Measurements from ENCODE around the gene SERTAD1. TPM values are rescaled to one million over a fixed set of nuclear protein-coding genes. Genes with fewer than 3 reads are reported as not detected.
A peak's percentile ranks its signal among the peaks of the same experiment; 100 is the strongest.

The SERTAD1 gene
- 14.2 TPM for total RNA-seq

GRCh38 chr19:40425450-40426287 lies at the start of gene SERTAD1:
SERTAD1 (minus strand) TSS chr19:40425992; CDS start chr19:40423546, 2,446 bp downstream.
- H3K9me3 ChIP-seq, result no peaks in the 10 kb centered on the region
- H3K4me3 ChIP-seq, result peak within 1 kb of the TSS; percentile 63 to 87
- H3K4me1 ChIP-seq, result peaks cover 47% of the 10 kb centered on the region
- peak within 1 kb of the TSS; percentile 99 for H3K27ac ChIP-seq
- intact Hi-C loops (cut with DNase I), result no loop called here
- peaks cover 0 to 10% of the 10 kb centered on the region in 2 donors for H3K36me3 ChIP-seq
- no peaks in the 10 kb centered on the region for H3K27me3 ChIP-seq
- TF ChIP-seq POLR2A (IDR thresholded peaks at IDR 0.05), result peak; percentile 78 to 98
- peak; percentile 97 to 100 for TF ChIP-seq POLR2AphosphoS5 (IDR thresholded peaks at IDR 0.05; ENCODE audit: insufficient read depth in 1 of 2, low read depth in 1 of 2)
- TF ChIP-seq, protein P1, sequence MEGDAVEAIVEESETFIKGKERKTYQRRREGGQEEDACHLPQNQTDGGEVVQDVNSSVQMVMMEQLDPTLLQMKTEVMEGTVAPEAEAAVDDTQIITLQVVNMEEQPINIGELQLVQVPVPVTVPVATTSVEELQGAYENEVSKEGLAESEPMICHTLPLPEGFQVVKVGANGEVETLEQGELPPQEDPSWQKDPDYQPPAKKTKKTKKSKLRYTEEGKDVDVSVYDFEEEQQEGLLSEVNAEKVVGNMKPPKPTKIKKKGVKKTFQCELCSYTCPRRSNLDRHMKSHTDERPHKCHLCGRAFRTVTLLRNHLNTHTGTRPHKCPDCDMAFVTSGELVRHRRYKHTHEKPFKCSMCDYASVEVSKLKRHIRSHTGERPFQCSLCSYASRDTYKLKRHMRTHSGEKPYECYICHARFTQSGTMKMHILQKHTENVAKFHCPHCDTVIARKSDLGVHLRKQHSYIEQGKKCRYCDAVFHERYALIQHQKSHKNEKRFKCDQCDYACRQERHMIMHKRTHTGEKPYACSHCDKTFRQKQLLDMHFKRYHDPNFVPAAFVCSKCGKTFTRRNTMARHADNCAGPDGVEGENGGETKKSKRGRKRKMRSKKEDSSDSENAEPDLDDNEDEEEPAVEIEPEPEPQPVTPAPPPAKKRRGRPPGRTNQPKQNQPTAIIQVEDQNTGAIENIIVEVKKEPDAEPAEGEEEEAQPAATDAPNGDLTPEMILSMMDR (IDR thresholded peaks at IDR 0.05), result peak; percentile 53 to 99 (median 65)
- peak; percentile 99 to 100 for DNase-seq (ENCODE audit: extremely low spot score in 2 of 2)

GRCh38 chr19:40474737-40475136 lies 48.9 kb upstream of the SERTAD1 start:
- Histone ChIP-seq H3K4me3 (no peak overlapping the region), H3K36me3 (no peaks in the 10 kb centered on the region), H3K4me1 (no peaks in the 10 kb centered on the region), H3K9me3 (no peaks in the 10 kb centered on the region), H3K27ac (no peak overlapping the region), H3K27me3 (no peaks in the 10 kb centered on the region)
- TF ChIP-seq POLR2AphosphoS5 (IDR thresholded peaks at IDR 0.05; ENCODE audit: insufficient read depth in 1 of 2, low read depth in 1 of 2) (no peak), POLR2A (IDR thresholded peaks at IDR 0.05) (no peak)
- TF ChIP-seq, protein P1 (IDR thresholded peaks at IDR 0.05), result no peak
- intact Hi-C loops (cut with DNase I), result no loop called here
- DNase-seq (ENCODE audit: extremely low spot score in 2 of 2), result no peak

DNA sequence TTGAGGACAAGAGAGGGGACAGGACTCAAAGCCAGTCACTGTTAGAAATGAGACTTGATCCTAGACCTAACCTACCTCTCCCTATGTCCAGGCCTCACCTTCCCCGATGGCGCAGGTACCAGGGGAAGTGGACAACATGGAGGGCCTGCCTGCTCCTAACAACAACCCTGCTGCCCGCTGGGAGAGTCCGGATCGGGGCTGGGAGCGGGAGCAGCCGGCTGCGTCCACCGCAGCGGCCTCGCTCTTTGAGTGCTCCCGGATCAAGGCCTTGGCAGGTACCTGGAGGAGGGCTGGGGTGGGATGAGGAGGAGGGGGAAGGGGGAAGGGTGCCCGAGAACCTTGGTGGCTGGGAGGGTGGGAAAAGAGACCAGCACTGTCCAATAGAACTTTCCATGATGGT lies 46.7 kb upstream of the SERTAD1 start:
- H3K4me3 ChIP-seq, result no peak overlapping the region
- H3K9me3 ChIP-seq, result no peaks in the 10 kb centered on the region
- no peak for DNase-seq (ENCODE audit: extremely low spot score in 2 of 2)
- peaks cover 2% of the 10 kb centered on the region for H3K4me1 ChIP-seq
- no peaks in the 10 kb centered on the region for H3K27me3 ChIP-seq
- no peak overlapping the region for H3K27ac ChIP-seq
- intact Hi-C loops (cut with DNase I), result no loop called here
- no peak for TF ChIP-seq POLR2A (IDR thresholded peaks at IDR 0.05)
- TF ChIP-seq POLR2AphosphoS5 (IDR thresholded peaks at IDR 0.05; ENCODE audit: insufficient read depth in 1 of 2, low read depth in 1 of 2), result no peak
- TF ChIP-seq, protein P1 (IDR thresholded peaks at IDR 0.05), result no peak
- no peaks in the 10 kb centered on the region for H3K36me3 ChIP-seq

DNA sequence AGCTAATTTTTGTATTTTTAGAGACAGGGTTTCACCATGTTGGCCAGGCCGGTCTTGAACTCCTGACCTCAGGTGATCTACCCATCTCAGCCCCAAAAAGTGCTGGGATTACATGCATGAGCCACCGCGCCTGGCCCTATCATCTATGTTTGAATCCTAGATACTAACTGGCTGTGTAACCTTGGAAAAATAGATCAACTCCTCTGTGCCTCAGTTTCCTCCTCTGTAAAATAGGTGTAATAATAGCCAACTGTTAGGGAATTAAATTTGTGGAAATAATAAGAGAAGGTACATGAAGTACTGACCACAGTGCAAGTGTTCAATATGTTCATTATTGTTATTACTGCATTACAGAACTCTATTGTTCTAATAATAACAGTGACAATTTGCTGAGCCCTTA lies 45.3 kb upstream of the SERTAD1 start:
- Histone ChIP-seq H3K27me3 (no peaks in the 10 kb centered on the region), H3K36me3 (no peaks in the 10 kb centered on the region), H3K4me3 (no peak overlapping the region), H3K4me1 (peaks cover 13% of the 10 kb centered on the region), H3K9me3 (no peaks in the 10 kb centered on the region), H3K27ac (no peak overlapping the region)
- no peak for DNase-seq (ENCODE audit: extremely low spot score in 2 of 2)
- TF ChIP-seq, protein P1 (IDR thresholded peaks at IDR 0.05), result no peak
- no peak for TF ChIP-seq POLR2A (IDR thresholded peaks at IDR 0.05)
- no peak for TF ChIP-seq POLR2AphosphoS5 (IDR thresholded peaks at IDR 0.05; ENCODE audit: insufficient read depth in 1 of 2, low read depth in 1 of 2)
- intact Hi-C loops (cut with DNase I), result no loop called here

GRCh38 chr19:40469011-40469410 lies 43.2 kb upstream of the SERTAD1 start:
- no peaks in the 10 kb centered on the region for H3K27me3 ChIP-seq
- H3K4me3 ChIP-seq, result no peak overlapping the region
- TF ChIP-seq, protein P1 (IDR thresholded peaks at IDR 0.05), result no peak
- no peak for TF ChIP-seq POLR2AphosphoS5 (IDR thresholded peaks at IDR 0.05; ENCODE audit: insufficient read depth in 1 of 2, low read depth in 1 of 2)
- no peak for TF ChIP-seq POLR2A (IDR thresholded peaks at IDR 0.05)
- intact Hi-C loops (cut with DNase I), result loop anchor here (10.0 kb wide), 1 partner anchor 166 kb away; no protein-coding TSS in a partner anchor
- no peaks in the 10 kb centered on the region for H3K36me3 ChIP-seq
- peaks cover 26% of the 10 kb centered on the region for H3K4me1 ChIP-seq
- H3K27ac ChIP-seq, result no peak overlapping the region
- no peak for DNase-seq (ENCODE audit: extremely low spot score in 2 of 2)
- no peaks in the 10 kb centered on the region for H3K9me3 ChIP-seq

All from vagina (tissue), 2 donors.